Cardiac muscle cell (in vitro differentiated cells and primary cell): ENCODE data around the gene LMBR1. TPM values are rescaled to one million over a fixed set of nuclear protein-coding genes. Genes with fewer than 3 reads are reported as not detected.

Experiments
- DNase-seq, 2 donors: peaks; one replicate each; pipeline versions ENCODE4 v3.0.0 to v3.0.0-alpha.2; 2010 to 2017; ENCODE audit warnings: low read depth in 1 of 2, low spot score in 1 of 2
- H3K27ac ChIP-seq: fragments of 200-600 bp; sonication (generic); 2 replicates; pipeline ENCODE4 v1.5.1; 2016
- H3K27me3 ChIP-seq: fragments of 200-600 bp; sonication (generic); 2 replicates; pipeline ENCODE4 v1.6.0; 2016; ENCODE audit warnings: control low read depth
- H3K36me3 ChIP-seq: fragments of 200-600 bp; sonication (generic); 2 replicates; pipeline ENCODE4 v1.5.1; 2016; ENCODE audit warnings: control low read depth
- H3K4me1 ChIP-seq: fragments of 200-600 bp; sonication (generic); 2 replicates; pipeline ENCODE4 v1.8.1; 2017; ENCODE audit warnings: low read depth, mild to moderate bottlenecking, mixed run types
- H3K4me3 ChIP-seq: fragments of 200-600 bp; sonication (generic); 2 replicates; pipeline ENCODE4 v1.5.1; 2016; ENCODE audit warnings: mild to moderate bottlenecking
- H3K9me3 ChIP-seq: fragments of 200-600 bp; sonication (generic); 2 replicates; pipeline ENCODE4 v1.5.1; 2017; ENCODE audit warnings: low read depth, mild to moderate bottlenecking, control low read depth
- polyA plus RNA-seq: library from polyadenylated mRNA; unstranded; fragments of >200 nt; fragmentation: Nextera tagmentation; extraction: Ambion mirVana; gene quantifications from 2 replicates; pipeline ENCODE4 v1.2.1, GENCODE V29; 2016
- total RNA-seq: library from RNA; depleted of rRNA; stranded (reverse); fragments of >200 nt; gene quantifications from 2 replicates; pipeline ENCODE4 v1.2.3, GENCODE V29; 2016
- TF ChIP-seq, protein P1 (sequence below): IDR thresholded peaks from 2 replicates; pipeline ENCODE4 v1.5.1; 2012; ENCODE audit warnings: low read depth, mild to moderate bottlenecking, low read length

LMBR1 gene
- total and polyA plus RNA-seq, 2 experiments from 2014 or later = 49.9 to 78.0 TPM

GRCh38 chr7:156790264-156790663 is 102.7 kb downstream of the LMBR1 start:
- TF ChIP-seq, protein P1, sequence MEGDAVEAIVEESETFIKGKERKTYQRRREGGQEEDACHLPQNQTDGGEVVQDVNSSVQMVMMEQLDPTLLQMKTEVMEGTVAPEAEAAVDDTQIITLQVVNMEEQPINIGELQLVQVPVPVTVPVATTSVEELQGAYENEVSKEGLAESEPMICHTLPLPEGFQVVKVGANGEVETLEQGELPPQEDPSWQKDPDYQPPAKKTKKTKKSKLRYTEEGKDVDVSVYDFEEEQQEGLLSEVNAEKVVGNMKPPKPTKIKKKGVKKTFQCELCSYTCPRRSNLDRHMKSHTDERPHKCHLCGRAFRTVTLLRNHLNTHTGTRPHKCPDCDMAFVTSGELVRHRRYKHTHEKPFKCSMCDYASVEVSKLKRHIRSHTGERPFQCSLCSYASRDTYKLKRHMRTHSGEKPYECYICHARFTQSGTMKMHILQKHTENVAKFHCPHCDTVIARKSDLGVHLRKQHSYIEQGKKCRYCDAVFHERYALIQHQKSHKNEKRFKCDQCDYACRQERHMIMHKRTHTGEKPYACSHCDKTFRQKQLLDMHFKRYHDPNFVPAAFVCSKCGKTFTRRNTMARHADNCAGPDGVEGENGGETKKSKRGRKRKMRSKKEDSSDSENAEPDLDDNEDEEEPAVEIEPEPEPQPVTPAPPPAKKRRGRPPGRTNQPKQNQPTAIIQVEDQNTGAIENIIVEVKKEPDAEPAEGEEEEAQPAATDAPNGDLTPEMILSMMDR = no peak
- Histone ChIP-seq H3K27me3 (no peaks in the 10 kb centered on the region), H3K4me3 (no peak overlapping the region), H3K27ac (no peak overlapping the region), H3K36me3 (peaks cover 3% of the 10 kb centered on the region), H3K4me1 (no peaks in the 10 kb centered on the region), H3K9me3 (no peaks in the 10 kb centered on the region)
- DNase-seq = no peak

DNA sequence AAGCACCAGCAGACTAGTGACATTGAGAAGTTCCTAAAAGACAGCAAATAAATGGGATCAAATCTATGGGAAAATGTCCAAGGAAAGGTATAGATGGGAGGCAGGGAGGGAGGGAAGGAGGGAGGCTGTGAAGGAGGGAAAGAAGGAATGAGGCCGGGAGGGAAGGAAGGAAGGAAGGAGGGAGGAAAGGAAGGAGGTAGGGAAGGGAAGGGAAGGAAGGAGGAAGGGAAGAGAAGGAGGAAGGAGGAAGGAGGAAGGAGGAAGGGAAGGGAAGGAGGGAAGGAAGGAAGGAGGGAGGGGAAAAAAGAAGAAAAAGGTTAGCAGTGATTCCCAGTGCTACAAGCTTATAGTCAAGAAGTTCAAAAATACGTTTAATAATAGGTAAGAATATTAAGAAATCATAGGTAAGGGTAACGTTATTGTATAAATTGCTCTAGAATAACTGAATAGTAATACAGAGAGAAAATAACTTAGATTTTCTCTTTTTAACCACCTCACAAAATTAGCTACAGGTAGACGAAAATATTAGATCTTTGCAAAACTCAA is 106.9 kb downstream of the LMBR1 start:
- no peaks in the 10 kb centered on the region for H3K9me3 ChIP-seq
- H3K27me3 ChIP-seq = no peaks in the 10 kb centered on the region
- H3K36me3 ChIP-seq = peaks cover 7% of the 10 kb centered on the region
- H3K4me3 ChIP-seq = no peak overlapping the region
- H3K4me1 ChIP-seq = no peaks in the 10 kb centered on the region
- H3K27ac ChIP-seq = no peak overlapping the region
- no peak for DNase-seq
- TF ChIP-seq, protein P1 = no peak

- TF ChIP-seq, protein P1 = no peak
- Histone ChIP-seq H3K36me3 (peaks cover 4% of the 10 kb centered on the region), H3K9me3 (no peaks in the 10 kb centered on the region), H3K4me1 (peaks cover 4% of the 10 kb centered on the region), H3K27ac (peak overlapping the region; percentile 57), H3K4me3 (no peak overlapping the region), H3K27me3 (no peaks in the 10 kb centered on the region)
- peak in 1 of 2 donors; percentile 1 for DNase-seq
Measured at GRCh38 chr7:156783864-156784263, 109.1 kb downstream of the LMBR1 start.

- Histone ChIP-seq H3K27ac (no peak overlapping the region), H3K4me3 (no peak overlapping the region), H3K9me3 (no peaks in the 10 kb centered on the region), H3K4me1 (peaks cover 4% of the 10 kb centered on the region), H3K27me3 (no peaks in the 10 kb centered on the region), H3K36me3 (peaks cover 4% of the 10 kb centered on the region)
- TF ChIP-seq, protein P1 = no peak
- DNase-seq = no peak
Measured at GRCh38 chr7:156781972-156782371, 111.0 kb downstream of the LMBR1 start.

DNA sequence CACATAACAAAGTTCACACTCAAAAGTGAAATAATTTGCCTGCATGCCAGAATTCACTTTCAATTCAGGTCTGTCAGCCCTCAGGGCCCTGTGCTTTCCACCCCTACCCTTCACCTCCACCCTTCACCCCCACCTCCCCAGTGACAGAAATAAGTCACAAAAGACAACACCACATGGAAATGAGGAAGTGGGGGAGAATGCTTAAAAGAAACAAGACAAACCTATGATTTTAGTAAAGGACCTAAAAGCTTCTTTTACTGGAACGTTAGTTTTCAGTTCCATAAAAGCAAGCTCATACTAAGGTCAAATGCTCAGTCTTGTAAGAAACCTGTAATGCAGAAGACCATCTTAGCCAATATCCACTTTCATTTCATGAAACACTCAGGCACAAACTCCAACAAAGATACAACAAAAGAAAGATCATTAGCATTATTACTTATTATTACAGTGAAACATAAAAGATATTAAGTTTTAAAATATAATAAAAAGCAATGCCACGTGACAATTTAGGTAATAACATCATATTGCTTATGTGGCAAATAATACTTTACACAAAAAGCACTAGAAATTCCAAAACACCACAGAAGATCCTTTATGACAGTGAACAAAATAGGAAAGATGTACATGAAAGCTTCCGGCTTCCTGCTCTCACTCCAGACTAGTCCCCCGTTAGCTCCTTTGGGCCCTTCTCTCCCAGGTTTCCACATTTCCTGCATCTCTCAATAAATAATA is 112.1 kb downstream of the LMBR1 start:
- H3K27me3 ChIP-seq = no peaks in the 10 kb centered on the region
- H3K4me3 ChIP-seq = no peak overlapping the region
- H3K9me3 ChIP-seq = no peaks in the 10 kb centered on the region
- peaks cover 4% of the 10 kb centered on the region for H3K36me3 ChIP-seq
- H3K27ac ChIP-seq = no peak overlapping the region
- TF ChIP-seq, protein P1 = no peak
- peaks cover 4% of the 10 kb centered on the region for H3K4me1 ChIP-seq
- no peak for DNase-seq
